GM23338 (cell line): Measurements from ENCODE around the gene KLHL33. TPM values are rescaled to one million over a fixed set of nuclear protein-coding genes. Genes with fewer than 3 reads are reported as not detected.

Source experiments
- ATAC-seq: fragments of 200-7000 bp; cut with Tn5 transposase; 3 replicates; pipeline ENCODE4 v1.9.1; 2020
- DNase-seq: peaks from one replicate; pipeline ENCODE4 v3.0.0-alpha.2; 2015; ENCODE audit warnings: low spot score
- H2AFZ ChIP-seq: fragments of 200-600 bp; sonication (generic); 2 replicates; pipeline ENCODE4 v1.8.0; 2016; ENCODE audit warnings: antibody characterized with exemption, mild to moderate bottlenecking, moderate library complexity
- H3F3A ChIP-seq: fragments of 200-600 bp; sonication (generic); replicated peaks from 2 replicates; pipeline ENCODE4 v1.8.0; 2017; ENCODE audit warnings: antibody characterized with exemption, mixed run types, low read depth
- H3K27ac ChIP-seq: fragments of 200-600 bp; sonication (generic); 2 replicates; pipeline ENCODE4 v1.6.1; 2016; ENCODE audit warnings: low read depth
- H3K27me3 ChIP-seq: fragments of 200-600 bp; sonication (generic); 2 replicates; pipeline ENCODE4 v1.8.0; 2016; ENCODE audit warnings: mild to moderate bottlenecking, mixed run types, moderate library complexity; ENCODE audit not compliant: insufficient read depth
- H3K36me3 ChIP-seq: fragments of 200-600 bp; sonication (generic); 2 replicates; pipeline ENCODE4 v1.8.0; 2016; ENCODE audit warnings: mild to moderate bottlenecking; ENCODE audit not compliant: insufficient read depth
- H3K4me1 ChIP-seq: fragments of 200-600 bp; sonication (generic); 2 replicates; pipeline ENCODE4 v1.8.0; 2016; ENCODE audit warnings: mild to moderate bottlenecking, moderate library complexity; ENCODE audit not compliant: insufficient read depth
- H3K4me2 ChIP-seq: fragments of 200-600 bp; sonication (generic); 2 replicates; pipeline ENCODE4 v1.7.1; 2017; ENCODE audit warnings: mixed run types
- H3K4me3 ChIP-seq: fragments of 200-600 bp; sonication (generic); 2 replicates; pipeline ENCODE4 v1.6.1; 2016; ENCODE audit warnings: mixed run types
- H3K79me2 ChIP-seq: fragments of 200-600 bp; sonication (generic); replicated peaks from 2 replicates; pipeline ENCODE4 v1.8.0; 2017; ENCODE audit warnings: mild to moderate bottlenecking; ENCODE audit not compliant: insufficient read depth
- H3K9me2 ChIP-seq: fragments of 200-600 bp; sonication (generic); 2 replicates; pipeline ENCODE4 v1.8.0; 2017; ENCODE audit not compliant: insufficient read depth
- H4K20me1 ChIP-seq: fragments of 200-600 bp; sonication (generic); replicated peaks from 2 replicates; pipeline ENCODE4 v1.8.0; 2017; ENCODE audit warnings: mild to moderate bottlenecking; ENCODE audit not compliant: insufficient read depth
- H3K27ac Mint-ChIP-seq: 2 replicates; pipeline ENCODE4 v1.8.0; 2020; ENCODE audit warnings: inconsistent platforms, mild to moderate bottlenecking, moderate library complexity, mixed read lengths
- H3K27me3 Mint-ChIP-seq: 3 replicates; pipeline ENCODE4 v1.8.0; 2022; ENCODE audit warnings: low read depth, mild to moderate bottlenecking, moderate library complexity, mixed read lengths, inconsistent platforms; ENCODE audit not compliant: insufficient read depth, poor library complexity
- H3K36me3 Mint-ChIP-seq: 3 replicates; pipeline ENCODE4 v1.8.0; 2021; ENCODE audit warnings: low read depth, mild to moderate bottlenecking, inconsistent platforms, moderate library complexity, mixed read lengths
- H3K4me1 Mint-ChIP-seq: 3 replicates; pipeline ENCODE4 v1.8.0; 2020; ENCODE audit warnings: mild to moderate bottlenecking, inconsistent platforms, mixed read lengths
- H3K4me3 Mint-ChIP-seq: 3 replicates; pipeline ENCODE4 v1.8.0; 2021; ENCODE audit warnings: moderate library complexity, mild to moderate bottlenecking, inconsistent platforms, mixed read lengths
- H3K9me3 Mint-ChIP-seq: 3 replicates; pipeline ENCODE4 v1.8.0; 2020; ENCODE audit warnings: moderate library complexity, mild to moderate bottlenecking, inconsistent platforms, mixed read lengths
- CREB1 ChIP-seq: fragments of 250-450 bp; sonication (Bioruptor Pico); IDR thresholded peaks from 2 replicates; pipeline ENCODE4 v1.5.0; 2020; ENCODE audit warnings: low read depth, mild to moderate bottlenecking, moderate library complexity
- EZH2 ChIP-seq: fragments of 200-600 bp; sonication (generic); IDR thresholded peaks from one replicate; pipeline ENCODE4 v1.8.0; 2017; ENCODE audit warnings: antibody characterized with exemption, mild to moderate bottlenecking, low read depth; ENCODE audit not compliant: unreplicated experiment
- EZH2phosphoT487 ChIP-seq: fragments of 200-600 bp; sonication (generic); IDR thresholded peaks from one replicate; pipeline ENCODE4 v1.8.1; 2018; ENCODE audit warnings: antibody characterized with exemption; ENCODE audit not compliant: unreplicated experiment
- NANOG ChIP-seq: IDR thresholded peaks from 2 replicates; pipeline ENCODE4 v1.6.1; 2016; ENCODE audit warnings: antibody characterized with exemption, borderline replicate concordance
- POLR2AphosphoS5 ChIP-seq: IDR thresholded peaks from 2 replicates; pipeline ENCODE4 v1.6.1; 2016; ENCODE audit warnings: antibody characterized with exemption, low read depth
- STAT1 ChIP-seq: IDR thresholded peaks from one replicate; pipeline ENCODE4 v1.6.1; 2016; ENCODE audit warnings: antibody characterized with exemption; ENCODE audit not compliant: unreplicated experiment
- ZNF114 ChIP-seq: fragments of 250-450 bp; sonication (Bioruptor Pico); IDR thresholded peaks from 2 replicates; pipeline ENCODE4 v1.5.0; 2020; ENCODE audit warnings: mild to moderate bottlenecking, moderate library complexity
- ZNF331 ChIP-seq: fragments of 250-450 bp; sonication (Bioruptor Pico); IDR thresholded peaks from 2 replicates; pipeline ENCODE4 v1.5.0; 2020; ENCODE audit warnings: low read depth, mild to moderate bottlenecking, moderate library complexity
- polyA plus RNA-seq: library from polyadenylated mRNA; unstranded; fragments of >200 nt; fragmentation: Nextera tagmentation; extraction: Ambion mirVana; gene quantifications from 2 replicates; pipeline ENCODE4 v1.2.1, GENCODE V29; 2016
- total RNA-seq: library from RNA; depleted of rRNA; stranded (reverse); fragments of >200 nt; shearing (Covaris generic); gene quantifications from 2 replicates; pipeline ENCODE4 v1.2.3, GENCODE V29; 2014
- TF ChIP-seq, protein P1 (sequence below): IDR thresholded peaks from one replicate; pipeline ENCODE4 v1.6.1; 2018; ENCODE audit warnings: antibody characterized with exemption; ENCODE audit not compliant: unreplicated experiment
- TF ChIP-seq, protein P2 (sequence below): fragments of 250-450 bp; sonication (Bioruptor Pico); IDR thresholded peaks from 2 replicates; pipeline ENCODE4 v1.5.0; 2020; ENCODE audit warnings: mild to moderate bottlenecking, moderate library complexity
- TF ChIP-seq, protein P3 (sequence below): IDR thresholded peaks from 2 replicates; pipeline ENCODE4 v1.6.1; 2016; ENCODE audit warnings: antibody characterized with exemption

The KLHL33 gene
- total and polyA plus RNA-seq, 2 experiments from 2014 or later, result 0.15 to 0.35 TPM

DNA sequence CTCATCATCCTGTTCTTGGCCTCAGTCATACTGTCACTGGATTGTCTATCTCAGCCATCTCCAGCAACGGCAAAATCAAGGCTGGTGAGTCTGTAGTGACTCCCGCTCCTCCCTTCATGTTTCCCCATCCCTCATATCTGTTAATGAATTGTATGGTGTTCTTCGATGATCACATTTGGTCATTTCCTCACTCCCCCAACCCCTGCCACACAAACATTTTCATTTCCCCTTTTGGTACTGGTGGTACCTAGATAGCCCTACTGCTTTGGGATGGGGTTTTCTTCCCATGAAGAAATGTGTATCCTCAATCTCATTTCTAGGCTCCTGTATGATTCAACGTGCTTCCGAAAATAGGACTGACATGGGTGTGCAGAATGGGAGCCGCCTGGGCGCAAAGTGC lies 2.7 kb upstream of the KLHL33 start:
- Mint-ChIP-seq H3K27ac (no peak overlapping the region), H3K27me3 (peaks cover 24% of the 10 kb centered on the region), H3K4me1 (peaks cover 17% of the 10 kb centered on the region), H3K36me3 (peaks cover 7% of the 10 kb centered on the region), H3K4me3 (no peak overlapping the region), H3K9me3 (peaks cover 4% of the 10 kb centered on the region; the same call in 2 of the 3 replicates)
- TF ChIP-seq, protein P1, sequence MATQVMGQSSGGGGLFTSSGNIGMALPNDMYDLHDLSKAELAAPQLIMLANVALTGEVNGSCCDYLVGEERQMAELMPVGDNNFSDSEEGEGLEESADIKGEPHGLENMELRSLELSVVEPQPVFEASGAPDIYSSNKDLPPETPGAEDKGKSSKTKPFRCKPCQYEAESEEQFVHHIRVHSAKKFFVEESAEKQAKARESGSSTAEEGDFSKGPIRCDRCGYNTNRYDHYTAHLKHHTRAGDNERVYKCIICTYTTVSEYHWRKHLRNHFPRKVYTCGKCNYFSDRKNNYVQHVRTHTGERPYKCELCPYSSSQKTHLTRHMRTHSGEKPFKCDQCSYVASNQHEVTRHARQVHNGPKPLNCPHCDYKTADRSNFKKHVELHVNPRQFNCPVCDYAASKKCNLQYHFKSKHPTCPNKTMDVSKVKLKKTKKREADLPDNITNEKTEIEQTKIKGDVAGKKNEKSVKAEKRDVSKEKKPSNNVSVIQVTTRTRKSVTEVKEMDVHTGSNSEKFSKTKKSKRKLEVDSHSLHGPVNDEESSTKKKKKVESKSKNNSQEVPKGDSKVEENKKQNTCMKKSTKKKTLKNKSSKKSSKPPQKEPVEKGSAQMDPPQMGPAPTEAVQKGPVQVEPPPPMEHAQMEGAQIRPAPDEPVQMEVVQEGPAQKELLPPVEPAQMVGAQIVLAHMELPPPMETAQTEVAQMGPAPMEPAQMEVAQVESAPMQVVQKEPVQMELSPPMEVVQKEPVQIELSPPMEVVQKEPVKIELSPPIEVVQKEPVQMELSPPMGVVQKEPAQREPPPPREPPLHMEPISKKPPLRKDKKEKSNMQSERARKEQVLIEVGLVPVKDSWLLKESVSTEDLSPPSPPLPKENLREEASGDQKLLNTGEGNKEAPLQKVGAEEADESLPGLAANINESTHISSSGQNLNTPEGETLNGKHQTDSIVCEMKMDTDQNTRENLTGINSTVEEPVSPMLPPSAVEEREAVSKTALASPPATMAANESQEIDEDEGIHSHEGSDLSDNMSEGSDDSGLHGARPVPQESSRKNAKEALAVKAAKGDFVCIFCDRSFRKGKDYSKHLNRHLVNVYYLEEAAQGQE, result no peak
- TF ChIP-seq ZNF114 (CRISPR knock-in tag) (no peak), NANOG (no peak), STAT1 (no peak), POLR2AphosphoS5 (no peak), CREB1 (no peak), EZH2phosphoT487 (no peak), ZNF331 (CRISPR knock-in tag) (no peak), EZH2 (no peak)
- TF ChIP-seq, protein P2, sequence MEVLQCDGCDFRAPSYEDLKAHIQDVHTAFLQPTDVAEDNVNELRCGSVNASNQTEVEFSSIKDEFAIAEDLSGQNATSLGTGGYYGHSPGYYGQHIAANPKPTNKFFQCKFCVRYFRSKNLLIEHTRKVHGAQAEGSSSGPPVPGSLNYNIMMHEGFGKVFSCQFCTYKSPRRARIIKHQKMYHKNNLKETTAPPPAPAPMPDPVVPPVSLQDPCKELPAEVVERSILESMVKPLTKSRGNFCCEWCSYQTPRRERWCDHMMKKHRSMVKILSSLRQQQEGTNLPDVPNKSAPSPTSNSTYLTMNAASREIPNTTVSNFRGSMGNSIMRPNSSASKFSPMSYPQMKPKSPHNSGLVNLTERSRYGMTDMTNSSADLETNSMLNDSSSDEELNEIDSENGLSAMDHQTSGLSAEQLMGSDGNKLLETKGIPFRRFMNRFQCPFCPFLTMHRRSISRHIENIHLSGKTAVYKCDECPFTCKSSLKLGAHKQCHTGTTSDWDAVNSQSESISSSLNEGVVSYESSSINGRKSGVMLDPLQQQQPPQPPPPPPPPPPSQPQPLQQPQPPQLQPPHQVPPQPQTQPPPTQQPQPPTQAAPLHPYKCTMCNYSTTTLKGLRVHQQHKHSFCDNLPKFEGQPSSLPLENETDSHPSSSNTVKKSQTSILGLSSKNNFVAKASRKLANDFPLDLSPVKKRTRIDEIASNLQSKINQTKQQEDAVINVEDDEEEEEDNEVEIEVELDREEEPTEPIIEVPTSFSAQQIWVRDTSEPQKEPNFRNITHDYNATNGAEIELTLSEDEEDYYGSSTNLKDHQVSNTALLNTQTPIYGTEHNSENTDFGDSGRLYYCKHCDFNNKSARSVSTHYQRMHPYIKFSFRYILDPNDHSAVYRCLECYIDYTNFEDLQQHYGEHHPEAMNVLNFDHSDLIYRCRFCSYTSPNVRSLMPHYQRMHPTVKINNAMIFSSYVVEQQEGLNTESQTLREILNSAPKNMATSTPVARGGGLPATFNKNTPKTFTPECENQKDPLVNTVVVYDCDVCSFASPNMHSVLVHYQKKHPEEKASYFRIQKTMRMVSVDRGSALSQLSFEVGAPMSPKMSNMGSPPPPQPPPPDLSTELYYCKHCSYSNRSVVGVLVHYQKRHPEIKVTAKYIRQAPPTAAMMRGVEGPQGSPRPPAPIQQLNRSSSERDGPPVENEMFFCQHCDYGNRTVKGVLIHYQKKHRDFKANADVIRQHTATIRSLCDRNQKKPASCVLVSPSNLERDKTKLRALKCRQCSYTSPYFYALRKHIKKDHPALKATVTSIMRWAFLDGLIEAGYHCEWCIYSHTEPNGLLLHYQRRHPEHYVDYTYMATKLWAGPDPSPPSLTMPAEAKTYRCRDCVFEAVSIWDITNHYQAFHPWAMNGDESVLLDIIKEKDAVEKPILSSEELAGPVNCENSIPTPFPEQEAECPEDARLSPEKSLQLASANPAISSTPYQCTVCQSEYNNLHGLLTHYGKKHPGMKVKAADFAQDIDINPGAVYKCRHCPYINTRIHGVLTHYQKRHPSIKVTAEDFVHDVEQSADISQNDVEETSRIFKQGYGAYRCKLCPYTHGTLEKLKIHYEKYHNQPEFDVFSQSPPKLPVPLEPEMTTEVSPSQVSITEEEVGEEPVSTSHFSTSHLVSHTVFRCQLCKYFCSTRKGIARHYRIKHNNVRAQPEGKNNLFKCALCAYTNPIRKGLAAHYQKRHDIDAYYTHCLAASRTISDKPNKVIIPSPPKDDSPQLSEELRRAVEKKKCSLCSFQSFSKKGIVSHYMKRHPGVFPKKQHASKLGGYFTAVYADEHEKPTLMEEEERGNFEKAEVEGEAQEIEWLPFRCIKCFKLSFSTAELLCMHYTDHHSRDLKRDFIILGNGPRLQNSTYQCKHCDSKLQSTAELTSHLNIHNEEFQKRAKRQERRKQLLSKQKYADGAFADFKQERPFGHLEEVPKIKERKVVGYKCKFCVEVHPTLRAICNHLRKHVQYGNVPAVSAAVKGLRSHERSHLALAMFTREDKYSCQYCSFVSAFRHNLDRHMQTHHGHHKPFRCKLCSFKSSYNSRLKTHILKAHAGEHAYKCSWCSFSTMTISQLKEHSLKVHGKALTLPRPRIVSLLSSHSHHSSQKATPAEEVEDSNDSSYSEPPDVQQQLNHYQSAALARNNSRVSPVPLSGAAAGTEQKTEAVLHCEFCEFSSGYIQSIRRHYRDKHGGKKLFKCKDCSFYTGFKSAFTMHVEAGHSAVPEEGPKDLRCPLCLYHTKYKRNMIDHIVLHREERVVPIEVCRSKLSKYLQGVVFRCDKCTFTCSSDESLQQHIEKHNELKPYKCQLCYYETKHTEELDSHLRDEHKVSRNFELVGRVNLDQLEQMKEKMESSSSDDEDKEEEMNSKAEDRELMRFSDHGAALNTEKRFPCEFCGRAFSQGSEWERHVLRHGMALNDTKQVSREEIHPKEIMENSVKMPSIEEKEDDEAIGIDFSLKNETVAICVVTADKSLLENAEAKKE (CRISPR knock-in tag), result no peak
- TF ChIP-seq, protein P3, sequence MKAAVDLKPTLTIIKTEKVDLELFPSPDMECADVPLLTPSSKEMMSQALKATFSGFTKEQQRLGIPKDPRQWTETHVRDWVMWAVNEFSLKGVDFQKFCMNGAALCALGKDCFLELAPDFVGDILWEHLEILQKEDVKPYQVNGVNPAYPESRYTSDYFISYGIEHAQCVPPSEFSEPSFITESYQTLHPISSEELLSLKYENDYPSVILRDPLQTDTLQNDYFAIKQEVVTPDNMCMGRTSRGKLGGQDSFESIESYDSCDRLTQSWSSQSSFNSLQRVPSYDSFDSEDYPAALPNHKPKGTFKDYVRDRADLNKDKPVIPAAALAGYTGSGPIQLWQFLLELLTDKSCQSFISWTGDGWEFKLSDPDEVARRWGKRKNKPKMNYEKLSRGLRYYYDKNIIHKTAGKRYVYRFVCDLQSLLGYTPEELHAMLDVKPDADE, result no peak
- Histone ChIP-seq H3K27me3 (peaks cover 31% of the 10 kb centered on the region), H3K9me2 (0 out of 2 replicates have a peak, but pooled peaks cover 9% of the 10 kb centered on the region), H3K36me3 (no peaks in the 10 kb centered on the region), H3K4me2 (no peak overlapping the region), H3K27ac (no peak overlapping the region), H3F3A (0 out of 2 replicates have a peak, but pooled peaks cover 3% of the 10 kb centered on the region), H3K79me2 (no peaks in the 10 kb centered on the region), H3K4me1 (peaks cover 2% of the 10 kb centered on the region; the same call in 1 of the 2 replicates), H2AFZ (no peak overlapping the region), H3K4me3 (no peak overlapping the region), H4K20me1 (no peaks in the 10 kb centered on the region)
- DNase-seq (no peak), ATAC-seq (no peak)
